Transverse colon (tissue), 3 donors: Measurements from ENCODE around the gene FOXA2.

Source experiments
- CTCF ChIP-seq, 5 experiments: fragments of 200-600 bp in 3 of 5; fragments of 450-650 bp in 2 of 5; sonication (generic) in 3 of 5; IDR thresholded peaks; 1 replicate in 2 of 5; 2 replicates in 3 of 5; pipeline ENCODE4 v1.5.1; 2016 to 2017; ENCODE audit warnings: antibody characterized with exemption in 5 of 5, inconsistent platforms in 3 of 5, mild to moderate bottlenecking in 2 of 5, moderate library complexity in 1 of 5
- POLR2A ChIP-seq: fragments of 450-650 bp; IDR thresholded peaks from one replicate; pipeline ENCODE4 v1.6.1; 2016; ENCODE audit warnings: antibody characterized with exemption, mild to moderate bottlenecking, moderate library complexity

GRCh38 chr20:22568872-22569344 lies 15.5 kb downstream of the FOXA2 start:
- TF ChIP-seq CTCF (IDR thresholded peaks at IDR 0.05) (no peak), POLR2A (no peak)
